GM21447 (cell line): ENCODE data around the gene TMED10.
"Not testable (repeated sequence)": the region's sequence is repeated elsewhere in the genome, so short reads cannot be mapped to it uniquely, and the experiment has no call there.

Source experiments
- ATAC-seq: cut with Tn5 transposase; IDR thresholded peaks from one replicate; pipeline ENCODE4 v1.9.1; 2021; ENCODE audit not compliant: unreplicated experiment

Gene TMED10

DNA sequence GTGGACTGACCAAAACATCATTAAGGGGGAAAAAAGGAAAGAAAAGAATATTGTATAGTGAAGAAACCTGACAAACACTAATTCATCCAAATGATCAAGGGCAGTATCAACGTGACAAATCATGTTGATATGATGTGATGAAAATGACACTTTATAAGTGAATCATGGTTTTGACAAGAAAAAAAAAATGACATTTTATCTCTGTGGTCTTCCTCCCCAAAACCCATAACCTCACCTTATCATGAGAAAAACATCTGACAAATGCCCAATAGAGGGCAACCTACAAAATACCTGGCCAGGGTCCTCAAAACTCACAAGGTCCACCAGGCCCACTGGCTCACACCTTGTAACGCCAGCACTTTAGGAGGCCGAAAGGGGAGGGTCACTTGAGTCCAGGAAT is 13.8 kb downstream of the TMED10 start:
- ATAC-seq: no peak

DNA sequence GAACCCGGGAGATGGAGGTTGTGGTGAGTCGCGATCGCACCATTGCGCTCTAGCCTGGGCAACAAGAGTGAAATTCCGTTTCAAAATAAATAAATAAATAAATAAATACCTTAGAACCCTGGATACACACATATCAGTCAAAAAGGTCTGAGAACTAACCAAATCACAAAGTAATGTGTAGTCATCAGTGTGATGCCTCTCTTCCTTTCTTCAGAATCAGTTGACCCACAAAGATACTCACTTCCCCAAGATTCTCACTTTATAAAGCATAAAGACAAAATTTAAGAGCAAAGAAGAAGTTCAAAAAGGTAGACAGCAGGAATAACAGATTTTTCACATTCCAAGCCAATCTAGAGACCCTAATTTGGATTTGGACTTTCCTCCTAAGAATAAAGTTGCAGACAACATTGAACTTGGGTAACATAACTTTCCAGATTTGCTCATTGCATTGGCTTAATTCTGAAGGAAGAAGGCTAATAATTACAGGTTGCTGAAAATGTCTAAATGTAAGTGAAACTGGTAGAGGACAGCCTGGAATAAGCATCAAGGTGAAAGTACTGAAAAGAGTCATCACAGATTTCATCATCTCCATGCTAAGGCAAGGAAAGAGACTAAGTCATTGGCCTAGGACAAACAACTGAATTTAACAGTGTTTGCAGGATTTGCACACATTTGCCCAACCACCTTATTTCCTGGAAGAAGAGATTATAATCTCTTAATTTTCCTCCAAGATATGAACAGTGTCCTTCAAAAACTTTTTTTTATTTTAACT is 17.4 kb downstream of the TMED10 start:
- peak; percentile 58 for ATAC-seq

DNA sequence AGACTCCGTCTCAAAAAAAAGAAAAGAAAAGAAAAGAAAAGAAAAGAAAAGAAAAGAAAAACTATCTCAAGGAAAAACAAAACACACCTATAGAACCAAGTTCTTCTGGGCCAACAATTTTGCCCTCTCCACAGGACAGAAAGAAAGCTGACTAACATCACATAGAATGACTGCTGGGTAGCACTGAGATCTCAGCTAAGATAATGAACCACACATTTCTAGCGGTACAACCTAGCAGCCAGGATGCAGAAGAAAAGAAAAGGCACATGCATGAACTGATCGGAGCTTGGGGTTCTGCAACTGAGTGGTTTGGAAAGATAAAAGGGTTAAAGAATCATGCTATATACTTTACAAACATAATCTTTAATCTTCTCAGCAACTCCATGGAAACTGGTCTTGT is 19.5 kb downstream of the TMED10 start:
- ATAC-seq: no peak

DNA sequence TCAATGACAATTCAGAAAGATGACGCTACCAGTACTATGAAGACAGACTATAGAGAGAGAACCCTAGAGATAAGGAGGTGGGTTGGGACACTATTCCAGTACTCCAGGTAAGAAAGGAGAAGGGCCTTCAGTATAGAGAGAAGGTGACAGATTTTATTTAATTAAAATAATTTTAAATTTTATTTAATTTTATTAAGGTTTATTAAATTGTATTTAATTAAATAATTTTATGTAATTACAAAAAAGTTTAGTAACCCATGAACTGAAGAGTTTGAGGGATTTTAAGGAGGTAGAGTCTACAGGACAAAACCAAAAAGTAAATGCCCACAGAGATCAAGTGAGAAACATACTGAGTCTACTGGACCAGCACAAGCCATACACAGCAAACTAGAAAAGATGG is 20.3 kb downstream of the TMED10 start:
- ATAC-seq: no peak

DNA sequence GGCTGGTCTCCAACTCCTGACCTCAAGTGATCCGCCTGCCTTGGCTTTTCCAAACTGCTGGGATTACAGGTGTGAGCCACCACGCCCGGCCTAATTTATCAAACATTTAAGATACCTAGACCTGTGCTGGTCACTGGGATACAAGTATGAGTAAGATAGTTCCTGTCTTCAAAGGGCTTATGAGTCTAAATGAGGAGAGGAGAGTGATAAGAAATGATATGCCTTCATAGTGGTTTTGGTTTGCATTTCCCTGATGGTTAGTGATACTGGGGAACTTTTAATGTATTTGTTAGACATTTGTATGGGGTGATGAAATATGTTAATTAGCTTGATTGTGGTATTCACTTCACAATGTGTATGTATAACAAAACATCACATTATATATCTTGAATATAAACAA is 21.2 kb downstream of the TMED10 start:
- no peak for ATAC-seq

DNA sequence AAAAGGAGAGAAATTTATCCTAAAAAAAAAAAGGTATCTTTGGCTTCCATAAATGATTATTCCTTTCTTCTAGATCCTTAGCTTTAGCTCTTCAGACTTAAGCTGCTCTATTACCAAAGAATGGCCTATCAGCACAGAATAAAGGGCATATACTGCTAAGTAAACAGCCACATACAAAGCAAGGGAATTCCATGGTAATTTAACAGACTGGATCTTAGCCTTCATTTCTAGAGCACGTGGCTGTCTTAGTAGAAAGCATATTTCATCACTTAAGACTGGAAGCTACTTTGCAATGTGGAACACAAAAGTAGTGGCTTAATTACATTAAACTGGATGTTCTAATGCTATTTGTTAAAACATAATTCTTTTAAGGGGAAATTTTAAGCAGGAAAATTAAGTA is 23.1 kb downstream of the TMED10 start:
- no peak for ATAC-seq

DNA sequence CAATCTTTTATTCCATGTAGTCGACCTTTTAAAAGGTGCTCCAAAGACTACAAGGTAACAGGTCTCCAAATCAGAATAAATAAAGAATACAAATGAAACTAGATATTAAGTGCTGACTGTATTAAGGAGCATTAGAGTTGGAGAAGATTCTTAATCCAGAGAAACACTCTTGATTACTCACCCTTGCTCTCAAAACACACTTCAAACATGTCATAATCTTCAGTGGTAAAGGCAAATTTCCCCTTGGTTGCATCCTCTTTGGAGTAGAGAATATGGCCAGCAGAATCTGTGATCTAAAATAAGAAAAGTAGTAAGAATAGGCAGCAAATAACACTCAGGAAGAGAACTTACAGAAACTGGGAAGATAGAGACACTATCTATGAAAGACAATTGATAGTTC is 24.6 kb downstream of the TMED10 start:
- ATAC-seq: no peak

DNA sequence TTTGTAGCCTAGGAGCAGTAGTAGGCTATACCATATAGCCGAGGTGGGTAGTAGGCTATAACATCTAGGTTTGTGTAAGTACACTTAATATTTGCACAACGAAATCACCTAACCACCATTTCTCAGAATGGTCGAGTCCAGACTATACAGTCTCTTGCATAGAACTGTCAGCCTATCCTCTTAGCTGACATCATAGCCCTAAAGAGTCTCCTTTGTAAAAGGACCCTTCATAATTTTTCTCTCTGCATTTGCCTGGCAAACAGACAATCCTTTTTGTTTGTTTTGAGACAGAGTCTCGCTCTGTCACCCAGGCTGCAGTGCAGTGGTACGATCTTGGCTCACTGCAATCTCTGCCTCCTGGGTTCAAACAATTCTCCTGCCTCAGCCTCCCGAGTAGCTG is 25.8 kb downstream of the TMED10 start:
- ATAC-seq: not testable (repeated sequence)

DNA sequence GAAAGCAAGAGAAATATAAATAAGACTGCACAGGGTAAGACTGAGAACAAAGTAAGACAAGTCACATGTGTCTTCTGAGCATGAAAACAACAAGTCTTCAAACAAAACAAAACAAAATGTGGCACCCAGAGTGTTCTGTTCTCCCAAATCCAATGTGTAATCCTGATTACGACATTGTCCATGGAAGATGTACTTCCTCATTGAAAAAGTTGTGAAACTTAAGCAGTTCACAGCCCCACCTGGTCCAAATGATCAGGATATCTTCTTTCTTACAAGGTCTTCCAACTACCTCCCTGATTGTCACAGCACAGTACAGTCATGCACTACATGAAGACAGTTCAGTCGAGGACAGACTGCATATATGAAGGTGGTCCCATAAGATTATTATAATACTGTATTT is 26.3 kb downstream of the TMED10 start:
- ATAC-seq: no peak

DNA sequence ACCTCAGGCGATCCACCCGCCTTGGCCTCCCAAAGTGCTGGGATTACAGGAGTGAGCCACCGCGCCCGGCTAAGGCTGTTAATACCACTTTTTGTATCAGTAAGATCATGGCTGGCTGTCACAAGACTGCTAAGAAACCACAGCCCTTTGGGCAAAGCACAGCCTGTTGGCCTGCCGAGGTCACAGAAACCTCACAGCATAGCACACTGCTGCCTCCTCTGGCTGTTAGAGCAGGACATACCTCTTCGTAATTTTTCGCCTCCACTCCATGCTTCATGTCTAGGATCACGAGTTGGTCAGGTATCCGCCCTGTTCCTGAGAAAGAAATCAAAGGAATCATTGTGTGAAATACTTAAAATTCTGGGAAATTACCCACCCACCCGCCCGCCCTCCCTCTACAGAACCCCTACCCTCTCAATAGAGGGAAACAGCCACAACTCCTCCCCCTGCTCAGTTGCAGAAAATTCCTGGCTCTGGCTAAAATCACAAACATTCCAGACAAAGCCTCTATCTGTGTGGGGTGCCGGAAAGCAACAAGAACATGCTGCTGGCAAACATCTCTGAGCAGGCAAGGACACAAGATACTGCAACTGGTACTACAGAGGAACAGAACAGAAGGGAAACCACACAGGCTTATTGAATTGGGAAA is 28.9 kb downstream of the TMED10 start:
- no peak for ATAC-seq

DNA sequence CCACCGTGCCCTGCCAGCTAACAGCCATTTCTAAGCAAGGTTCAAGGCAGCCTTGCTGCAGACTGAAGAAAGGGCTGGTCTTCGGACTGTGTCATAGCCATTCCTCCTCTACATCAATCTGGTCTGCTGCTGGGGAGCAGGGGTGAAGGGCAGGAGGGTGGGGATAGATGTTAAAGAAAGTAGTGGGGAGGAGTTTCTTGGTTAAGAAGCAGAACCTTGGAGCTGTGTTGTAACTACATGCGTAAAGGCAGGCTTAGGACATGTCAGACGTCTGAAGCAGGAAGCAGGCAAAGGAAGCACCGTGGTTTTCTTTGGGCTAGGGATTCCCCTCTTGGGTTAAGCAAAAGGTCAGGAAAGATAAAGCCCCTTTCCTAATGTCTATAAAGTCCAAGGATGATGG is 31.5 kb downstream of the TMED10 start:
- ATAC-seq: no peak

DNA sequence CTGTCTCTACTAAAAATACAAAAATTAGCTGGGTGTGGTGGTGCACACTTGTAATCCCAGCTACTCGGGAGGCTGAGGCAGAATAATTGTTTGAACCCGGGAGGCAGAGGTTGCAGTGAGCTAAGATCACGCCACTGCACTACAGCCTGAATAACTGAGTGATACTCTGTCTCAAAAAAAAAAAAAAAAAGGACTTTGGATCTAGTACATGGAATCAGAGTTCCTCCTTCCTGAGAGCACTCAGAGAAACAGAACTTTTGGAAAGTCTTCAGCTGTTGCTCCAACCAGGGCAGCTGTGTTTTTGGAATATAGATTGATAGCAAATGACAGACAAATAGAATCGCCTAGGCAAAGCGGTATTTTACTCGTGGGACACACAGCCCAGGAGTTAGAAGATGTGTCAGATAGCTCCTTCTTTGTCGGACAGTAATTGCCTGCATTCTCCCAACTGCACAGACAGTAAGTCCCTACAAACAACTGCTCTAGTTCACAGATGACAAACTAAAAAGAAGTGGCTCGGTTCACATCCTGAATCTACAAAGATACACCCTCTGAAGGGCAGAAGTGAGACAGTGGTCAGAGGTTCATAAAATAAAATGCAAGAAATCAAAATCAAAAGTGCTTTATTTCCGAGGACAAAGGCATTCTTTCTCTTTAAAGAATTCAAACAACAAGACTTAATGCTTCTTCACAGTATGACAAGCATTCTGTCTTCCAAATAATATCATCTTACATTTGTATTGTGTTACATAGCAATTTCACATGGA is 32.5 kb downstream of the TMED10 start:
- no peak for ATAC-seq

DNA sequence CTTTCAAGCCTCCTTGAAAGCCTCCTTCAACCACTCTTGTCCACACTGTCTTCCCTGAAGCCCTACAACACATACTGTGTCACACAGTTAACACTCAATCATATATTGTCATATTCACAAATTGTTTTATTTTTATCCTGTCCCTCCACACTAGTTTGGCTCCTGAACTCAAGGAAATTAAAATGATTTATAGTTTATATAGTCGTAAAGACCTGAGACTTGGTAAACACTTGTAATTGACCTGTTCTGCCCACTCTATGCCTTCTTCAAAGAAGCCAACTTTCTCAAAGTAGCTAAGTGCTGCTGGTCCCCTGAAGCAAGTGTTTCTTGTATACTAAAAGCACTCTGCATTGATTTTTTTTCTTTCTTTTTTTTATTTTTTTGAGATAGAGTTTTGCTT is 33.9 kb downstream of the TMED10 start:
- ATAC-seq: no peak

DNA sequence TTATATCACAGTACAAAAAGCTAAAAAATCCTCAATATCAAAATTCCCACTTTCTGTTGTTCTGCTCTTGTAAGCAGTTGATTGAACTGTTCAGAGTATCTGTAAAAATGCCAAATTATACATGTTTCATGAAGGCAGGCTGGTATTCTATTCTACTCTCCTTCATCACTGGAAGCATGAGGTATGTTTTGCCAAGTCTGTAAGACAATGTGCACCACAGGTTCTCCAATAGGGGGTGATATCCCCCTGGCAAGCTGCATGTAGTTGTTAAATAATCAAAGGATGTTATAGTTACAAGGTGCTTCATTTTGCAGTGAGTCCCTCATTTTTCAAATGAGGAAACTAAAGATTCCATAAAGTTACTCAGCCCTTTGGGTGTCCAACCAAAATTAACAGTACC is 34.4 kb downstream of the TMED10 start:
- ATAC-seq: no peak

DNA sequence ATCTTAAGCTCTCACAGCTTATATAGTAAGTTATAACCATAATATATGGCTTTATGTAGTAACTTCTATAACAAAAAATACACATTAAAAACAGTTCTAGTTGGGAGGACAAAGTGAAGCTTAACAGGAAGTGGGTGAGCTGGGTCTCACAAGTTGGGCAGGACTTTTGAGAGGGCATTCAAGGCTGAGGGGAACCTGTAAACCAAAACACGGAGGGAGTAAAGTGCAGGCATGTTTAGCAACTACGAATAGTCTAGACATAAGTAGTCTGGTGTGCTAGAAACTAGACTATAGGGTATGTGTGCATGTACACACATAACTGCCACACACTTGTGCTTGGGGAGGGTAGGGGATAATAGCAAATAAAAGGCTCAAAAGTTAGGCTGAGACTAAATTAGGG is 35.4 kb downstream of the TMED10 start:
- ATAC-seq: no peak

DNA sequence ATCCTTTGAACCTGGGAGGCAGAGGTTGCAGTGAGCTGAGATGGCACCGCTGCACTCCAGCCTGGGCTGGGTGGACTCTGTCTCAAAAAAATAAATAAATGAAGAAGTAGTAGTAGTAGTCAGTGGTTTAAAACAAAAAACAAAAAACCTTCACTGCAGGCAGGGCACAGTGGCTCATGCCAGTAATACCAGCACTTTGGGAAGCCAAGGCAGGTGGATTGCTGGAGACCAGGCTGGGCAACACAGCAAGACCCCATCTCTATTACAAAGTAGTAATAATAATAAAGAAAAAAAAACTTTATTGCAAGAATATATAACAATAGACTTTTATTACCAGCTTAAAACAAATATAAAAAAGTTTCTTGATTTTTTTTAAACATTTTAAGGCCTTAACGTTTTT is 35.8 kb downstream of the TMED10 start:
- no peak for ATAC-seq

DNA sequence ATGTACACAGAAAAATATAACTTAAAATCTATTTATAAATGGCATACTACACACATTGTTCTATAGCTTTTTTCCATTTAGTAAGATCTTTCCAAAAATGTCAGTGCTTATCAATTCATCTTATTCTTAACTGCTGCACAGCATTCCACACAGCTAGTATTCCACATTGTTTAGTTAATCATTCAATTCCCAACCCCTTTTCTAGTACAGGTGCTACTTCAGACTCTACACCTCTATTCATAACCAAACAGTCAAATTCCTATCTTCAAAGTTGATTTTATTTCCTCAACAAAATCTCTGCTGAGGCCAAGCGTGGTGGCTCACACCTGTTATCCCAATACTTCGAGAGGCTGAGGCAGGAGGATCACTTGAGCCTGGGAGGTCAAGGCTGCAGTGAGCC is 37.2 kb downstream of the TMED10 start:
- no peak for ATAC-seq

DNA sequence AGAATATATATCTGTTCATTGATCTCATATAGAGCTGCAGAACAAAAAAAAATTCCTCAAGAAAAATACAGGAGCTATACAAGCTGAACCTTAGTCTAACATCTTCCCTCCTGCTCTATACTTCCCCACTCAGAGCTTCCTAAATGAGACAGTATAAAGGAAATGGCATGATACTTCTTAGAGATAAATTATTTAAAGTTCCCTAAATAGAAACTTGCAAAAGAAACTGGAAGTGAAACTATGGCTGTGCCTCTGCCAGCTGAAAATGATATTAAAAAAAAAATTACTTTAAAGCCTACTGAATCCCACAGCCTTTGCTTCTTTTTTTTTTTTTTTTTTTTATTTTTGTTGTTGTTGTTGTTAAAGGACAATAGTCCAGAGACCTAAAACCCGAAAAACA is 37.9 kb downstream of the TMED10 start:
- ATAC-seq: no peak

DNA sequence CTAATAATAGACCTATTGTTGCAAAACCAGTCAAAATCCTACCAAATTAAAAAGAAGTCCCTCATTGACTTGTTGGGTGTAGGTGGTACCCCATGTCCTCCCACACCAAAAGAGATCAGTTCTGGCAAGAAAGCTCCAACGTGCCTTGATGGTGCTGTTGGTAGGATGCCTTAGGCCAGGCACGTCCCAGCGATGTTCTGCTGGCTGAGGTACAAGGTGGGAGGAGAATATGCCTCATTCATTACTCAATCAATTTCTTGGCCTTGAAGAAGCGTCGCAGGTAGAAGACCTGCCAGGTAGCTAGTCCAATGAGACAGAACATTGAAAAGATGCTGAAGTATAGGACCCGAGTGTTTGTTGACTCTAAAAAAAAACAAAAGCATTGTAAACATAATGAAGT is 41.8 kb downstream of the TMED10 start:
- no peak for ATAC-seq

DNA sequence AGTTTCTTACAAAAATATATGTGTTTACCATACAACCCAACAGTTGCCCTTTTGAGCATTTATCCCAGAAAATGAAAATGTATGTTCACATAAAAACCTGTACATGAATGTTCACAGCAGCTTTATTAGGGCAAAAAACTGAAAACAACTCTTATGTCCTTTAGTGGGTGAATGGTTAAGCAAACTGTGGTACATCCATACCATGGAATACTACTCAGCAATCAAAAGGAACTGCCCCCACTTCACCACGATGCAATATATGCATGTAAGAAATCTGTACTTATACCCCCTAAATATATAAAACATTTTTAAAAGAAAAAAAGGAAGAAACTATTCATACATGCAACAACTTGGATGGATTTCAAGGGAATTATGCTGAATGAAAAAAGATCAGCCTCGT is 42.8 kb downstream of the TMED10 start:
- ATAC-seq: no peak

DNA sequence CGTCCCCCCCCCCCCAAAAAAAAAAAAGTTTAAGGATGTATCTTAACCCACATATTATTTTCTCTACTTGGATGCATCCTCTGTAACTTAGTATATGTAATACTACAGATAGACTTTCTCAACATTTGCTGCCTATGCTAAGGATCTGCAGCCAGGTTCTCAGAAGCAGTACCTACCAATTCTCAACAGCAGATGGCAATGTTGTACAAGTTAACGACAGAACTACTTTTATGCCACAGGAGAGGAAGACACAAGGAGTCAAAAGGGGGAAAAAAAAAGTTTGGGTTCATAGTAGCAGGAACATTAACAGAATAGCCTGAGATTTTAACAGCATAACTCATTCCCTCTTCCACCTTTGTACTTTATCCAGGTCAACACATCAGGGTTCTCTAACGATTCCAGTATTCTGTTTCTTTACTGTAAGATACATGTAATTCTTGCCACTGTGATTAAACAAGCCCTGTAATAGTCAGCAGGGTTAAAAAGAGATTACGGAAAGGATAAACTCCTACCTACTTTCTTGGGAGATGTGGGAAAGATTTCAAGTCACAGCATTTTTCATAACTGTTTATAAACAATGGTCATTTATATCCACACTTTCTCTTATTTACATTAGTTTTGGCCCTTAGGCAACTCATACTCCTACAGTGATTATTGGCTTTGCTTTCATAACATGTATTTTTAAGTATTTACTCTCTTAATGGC is 43.9 kb downstream of the TMED10 start:
- ATAC-seq: no peak

DNA sequence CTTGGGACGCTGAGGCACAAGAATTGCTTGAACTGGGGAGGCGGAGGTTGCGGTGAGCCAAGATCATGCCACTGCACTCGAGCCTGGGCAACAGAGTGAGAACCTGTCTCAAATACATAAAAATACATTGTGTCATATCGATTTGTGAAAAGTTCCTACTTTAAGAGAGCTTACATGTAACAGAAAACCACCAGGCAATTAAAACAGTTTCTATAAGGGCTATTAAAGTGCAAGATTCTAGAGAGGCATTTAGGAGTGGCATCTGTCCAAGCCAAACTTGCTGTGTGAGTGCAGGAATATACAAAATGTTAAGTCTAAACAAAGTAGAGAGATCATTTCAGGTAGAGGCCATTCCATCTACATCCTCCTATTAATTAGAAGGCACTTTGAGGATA is 47.8 kb downstream of the TMED10 start:
- no peak for ATAC-seq
